ENCODE data around the gene ATG10.

DNA sequence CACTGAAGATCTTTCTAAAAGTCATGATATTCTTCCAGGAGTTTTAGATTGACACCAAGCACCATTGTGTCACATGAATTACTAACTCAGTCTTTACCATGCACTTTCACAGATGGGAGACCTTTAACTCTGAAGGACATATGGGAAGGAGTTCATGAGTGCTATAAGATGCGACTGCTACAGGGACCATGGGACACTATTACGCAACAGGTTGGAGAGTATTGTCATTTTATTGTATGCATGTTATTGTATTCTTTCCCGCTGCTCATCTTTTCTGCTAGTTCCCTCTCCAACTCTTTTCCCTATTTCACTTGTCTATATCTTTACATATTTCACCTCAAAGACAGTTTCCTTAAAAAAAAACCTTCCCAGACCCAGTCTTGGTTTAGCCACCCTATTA lies 206.6 kb downstream of the ATG10 start:
- TF ChIP-seq EP300 (IDR thresholded peaks at IDR 0.05), result no peak
- TF ChIP-seq, protein P1, sequence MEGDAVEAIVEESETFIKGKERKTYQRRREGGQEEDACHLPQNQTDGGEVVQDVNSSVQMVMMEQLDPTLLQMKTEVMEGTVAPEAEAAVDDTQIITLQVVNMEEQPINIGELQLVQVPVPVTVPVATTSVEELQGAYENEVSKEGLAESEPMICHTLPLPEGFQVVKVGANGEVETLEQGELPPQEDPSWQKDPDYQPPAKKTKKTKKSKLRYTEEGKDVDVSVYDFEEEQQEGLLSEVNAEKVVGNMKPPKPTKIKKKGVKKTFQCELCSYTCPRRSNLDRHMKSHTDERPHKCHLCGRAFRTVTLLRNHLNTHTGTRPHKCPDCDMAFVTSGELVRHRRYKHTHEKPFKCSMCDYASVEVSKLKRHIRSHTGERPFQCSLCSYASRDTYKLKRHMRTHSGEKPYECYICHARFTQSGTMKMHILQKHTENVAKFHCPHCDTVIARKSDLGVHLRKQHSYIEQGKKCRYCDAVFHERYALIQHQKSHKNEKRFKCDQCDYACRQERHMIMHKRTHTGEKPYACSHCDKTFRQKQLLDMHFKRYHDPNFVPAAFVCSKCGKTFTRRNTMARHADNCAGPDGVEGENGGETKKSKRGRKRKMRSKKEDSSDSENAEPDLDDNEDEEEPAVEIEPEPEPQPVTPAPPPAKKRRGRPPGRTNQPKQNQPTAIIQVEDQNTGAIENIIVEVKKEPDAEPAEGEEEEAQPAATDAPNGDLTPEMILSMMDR (IDR thresholded peaks at IDR 0.05), result no peak
- no peak for TF ChIP-seq POLR2A (IDR thresholded peaks at IDR 0.05)
- TF ChIP-seq POLR2AphosphoS5 (IDR thresholded peaks at IDR 0.05), result no peak

Measured in gastroesophageal sphincter (tissue), 3 donors.